HG03571 (cell line): Measurements from ENCODE around the gene TINAGL1.

Experiments
- ATAC-seq: cut with Tn5 transposase; IDR thresholded peaks from one replicate; pipeline ENCODE4 v1.9.1; 2021; ENCODE audit not compliant: unreplicated experiment

Gene TINAGL1

DNA sequence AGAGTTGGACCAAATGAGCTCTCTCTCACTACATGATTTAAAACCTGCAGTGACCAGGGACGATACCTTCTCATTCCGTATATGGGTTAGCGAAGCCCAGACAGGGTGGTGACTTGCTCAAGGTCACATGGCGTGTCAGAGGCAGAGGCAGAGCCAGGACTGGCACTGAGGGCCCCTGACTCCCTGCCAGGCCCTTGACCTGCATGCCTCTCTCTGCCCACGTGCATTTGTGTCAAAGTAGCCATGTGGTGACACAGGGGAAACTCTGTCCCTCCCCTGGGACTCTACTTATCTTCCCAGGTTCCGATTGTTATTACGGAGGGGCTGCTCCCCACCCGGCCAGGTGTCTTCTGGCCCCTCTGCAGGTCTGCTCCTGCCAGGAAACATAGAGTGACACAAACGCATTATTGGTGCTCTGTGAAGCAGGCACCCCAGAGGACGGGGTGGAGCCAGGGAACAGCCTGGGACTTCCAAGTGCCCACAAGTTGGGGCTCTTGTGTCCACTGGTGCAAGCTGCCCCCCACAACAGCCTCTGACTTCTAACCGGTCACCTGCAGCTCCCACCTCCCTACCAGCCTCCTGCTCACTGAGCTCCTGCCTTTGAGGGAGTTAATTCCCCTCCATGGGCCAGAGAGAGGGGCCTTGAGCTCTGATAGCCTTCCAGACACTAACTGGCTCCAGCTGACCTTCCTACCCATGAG is 7.3 kb upstream of the TINAGL1 start:
- no peak for ATAC-seq

DNA sequence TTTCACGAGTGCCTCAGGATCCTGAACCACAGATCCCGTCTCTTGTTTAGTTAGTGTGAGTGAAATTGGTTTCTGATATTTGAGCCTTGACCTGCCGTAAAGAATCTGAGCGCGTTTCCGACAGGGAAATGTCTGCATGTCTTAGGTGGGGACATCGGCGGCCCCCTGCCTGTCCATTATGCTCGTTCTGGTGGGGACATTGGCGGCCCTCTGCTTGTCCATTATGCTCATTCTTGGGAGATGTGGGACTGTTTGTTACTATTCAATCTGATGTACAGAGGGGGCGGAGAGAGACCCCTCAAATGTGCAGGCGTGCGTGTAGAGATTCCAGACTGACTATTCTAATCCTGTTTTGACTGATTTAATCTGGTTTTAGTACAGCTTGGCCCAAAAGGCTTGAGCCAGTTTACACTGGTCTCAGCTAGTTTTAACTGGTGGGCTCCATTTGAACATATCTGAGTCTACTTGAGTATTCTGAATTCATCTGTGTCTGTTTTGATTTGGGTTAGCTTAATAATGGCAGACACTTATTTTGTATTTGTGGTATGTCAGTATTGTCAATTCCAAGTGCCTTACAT is 6.6 kb upstream of the TINAGL1 start:
- no peak for ATAC-seq

DNA sequence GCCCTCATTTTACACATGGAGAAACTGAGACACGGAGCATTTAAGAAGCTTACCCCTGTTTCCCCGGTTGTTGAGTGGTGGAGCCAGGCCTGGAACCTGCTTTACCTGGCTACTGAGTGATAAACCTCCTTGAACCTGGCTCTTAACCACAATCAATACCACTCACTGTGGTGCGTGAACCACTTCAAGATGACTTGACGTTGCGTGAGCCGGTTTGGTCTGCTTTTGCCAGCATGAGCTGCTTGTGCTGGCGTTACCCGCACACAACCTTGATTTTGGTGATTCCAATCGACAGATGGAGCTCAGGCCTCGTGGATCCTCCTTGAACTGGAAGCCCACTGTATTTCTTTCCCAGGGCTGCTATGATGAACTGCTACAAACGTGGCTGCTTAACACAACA is 6.1 kb upstream of the TINAGL1 start:
- ATAC-seq, result no peak

DNA sequence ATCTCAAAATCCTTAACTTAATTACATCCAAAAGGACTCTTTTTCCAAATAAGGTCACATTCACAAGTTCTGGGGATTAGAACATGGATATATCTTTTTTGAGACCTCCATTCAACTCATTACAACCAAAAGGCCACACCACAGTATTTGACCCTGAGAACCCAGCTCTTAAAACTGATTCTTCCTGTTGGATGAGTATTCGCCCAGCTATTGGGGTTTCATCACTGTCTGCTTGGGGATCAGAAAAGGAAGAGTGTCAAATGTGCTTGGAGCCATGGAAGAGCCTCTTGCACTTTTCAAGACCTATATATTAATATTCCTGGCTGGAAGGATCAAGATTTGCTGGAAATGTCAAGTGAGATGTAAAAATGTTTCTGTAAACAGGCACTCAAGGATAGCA is 5.4 kb upstream of the TINAGL1 start:
- no peak for ATAC-seq

DNA sequence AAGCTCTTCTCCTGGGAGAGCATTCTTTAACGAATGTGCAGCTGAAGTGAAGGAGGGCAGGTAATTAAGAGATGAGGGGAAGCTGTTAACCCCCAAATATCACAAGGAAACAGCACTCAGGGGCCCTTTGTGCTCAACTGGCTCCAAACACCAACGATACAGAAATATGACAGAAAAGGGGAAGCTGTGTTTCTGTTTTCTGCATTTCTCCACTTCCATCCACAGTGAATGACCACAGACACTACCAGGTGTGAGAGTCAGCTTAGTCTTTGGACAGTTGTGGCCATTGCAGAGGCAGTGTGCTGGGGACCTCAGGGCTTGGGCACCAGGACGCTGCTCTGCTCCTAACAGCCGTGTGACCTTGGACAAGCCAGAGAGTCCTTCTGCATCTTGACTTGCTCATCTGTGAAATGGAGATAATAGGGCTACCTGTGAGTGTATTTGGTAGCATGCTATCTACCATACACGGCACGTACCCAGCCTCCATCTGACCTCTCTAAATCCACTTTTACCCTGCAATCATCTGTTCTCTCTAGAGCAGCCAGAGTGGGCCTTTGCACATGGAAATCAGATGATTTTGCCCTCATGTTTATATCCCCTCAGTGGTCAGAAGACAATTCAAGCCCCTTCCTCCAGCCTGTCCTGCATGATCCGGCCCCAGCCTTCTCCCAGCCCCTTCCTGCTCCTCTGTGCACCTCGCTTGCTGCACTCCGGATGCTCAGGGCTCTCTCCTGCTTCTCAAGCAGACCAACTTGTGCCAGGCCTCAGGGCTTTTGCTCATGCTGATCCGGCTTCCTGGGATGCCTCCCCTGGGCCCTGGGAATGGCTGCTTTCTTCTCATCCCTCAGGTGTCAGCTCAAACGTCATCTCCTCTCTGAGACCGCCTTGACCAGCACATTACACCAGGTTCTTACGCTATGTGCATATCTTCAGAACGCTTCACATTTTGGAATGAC is 4.7 kb upstream of the TINAGL1 start:
- ATAC-seq, result no peak

DNA sequence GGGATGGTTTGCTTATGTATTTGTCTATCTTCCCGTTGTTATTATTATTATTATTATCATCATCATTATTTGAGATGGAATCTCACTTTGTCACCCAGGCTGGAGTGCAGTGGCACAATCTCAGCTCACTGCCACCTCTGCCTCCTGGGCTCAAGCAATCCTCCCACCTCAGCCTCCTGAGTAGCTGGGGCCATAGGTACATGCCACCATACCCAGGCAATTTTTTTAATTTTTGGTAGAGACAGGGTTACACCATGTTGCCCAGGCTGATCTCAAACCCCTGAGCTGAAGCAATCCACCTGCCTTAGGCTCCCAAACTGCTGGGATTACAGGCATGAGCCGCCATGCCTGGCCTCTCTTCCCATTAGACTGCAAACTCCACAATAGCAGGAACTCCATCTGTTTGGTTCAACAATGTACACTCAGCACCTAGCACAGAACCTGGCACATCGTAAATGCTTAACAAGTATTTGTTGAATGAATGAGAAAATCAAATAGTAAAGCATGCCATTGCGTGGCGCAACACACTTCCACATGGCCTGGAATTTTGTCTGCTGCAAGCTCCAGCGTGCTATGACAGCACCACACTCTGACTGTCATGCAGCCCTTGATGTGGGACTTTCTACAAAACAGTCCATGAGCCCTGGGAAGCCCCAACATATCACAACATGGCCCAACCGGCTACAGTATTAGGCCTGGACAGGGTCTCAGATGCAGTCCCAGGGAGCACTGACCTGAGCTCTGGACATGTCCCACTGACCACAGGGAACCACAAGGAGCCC is 3.8 kb upstream of the TINAGL1 start:
- no peak for ATAC-seq

DNA sequence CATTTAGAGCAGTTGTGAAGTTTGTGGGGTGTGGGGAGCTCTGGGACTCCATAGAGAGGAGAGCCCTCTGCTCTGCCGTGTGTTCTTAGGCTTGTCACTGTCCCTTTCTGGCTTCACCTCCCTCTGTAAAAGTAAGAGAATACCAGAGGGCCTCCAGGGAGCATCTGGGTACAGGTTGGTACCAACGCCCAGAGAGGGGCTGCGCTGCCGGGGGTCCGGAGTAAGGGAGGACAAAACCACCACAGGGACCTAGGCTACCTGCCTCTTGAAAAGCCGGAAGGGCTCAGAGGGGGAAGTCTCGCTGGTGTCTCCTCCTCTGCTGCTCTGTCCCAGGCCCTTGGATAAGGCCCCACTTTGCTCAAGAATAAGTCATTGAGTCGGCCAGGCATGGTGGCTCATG is 3.1 kb upstream of the TINAGL1 start:
- no peak for ATAC-seq

DNA sequence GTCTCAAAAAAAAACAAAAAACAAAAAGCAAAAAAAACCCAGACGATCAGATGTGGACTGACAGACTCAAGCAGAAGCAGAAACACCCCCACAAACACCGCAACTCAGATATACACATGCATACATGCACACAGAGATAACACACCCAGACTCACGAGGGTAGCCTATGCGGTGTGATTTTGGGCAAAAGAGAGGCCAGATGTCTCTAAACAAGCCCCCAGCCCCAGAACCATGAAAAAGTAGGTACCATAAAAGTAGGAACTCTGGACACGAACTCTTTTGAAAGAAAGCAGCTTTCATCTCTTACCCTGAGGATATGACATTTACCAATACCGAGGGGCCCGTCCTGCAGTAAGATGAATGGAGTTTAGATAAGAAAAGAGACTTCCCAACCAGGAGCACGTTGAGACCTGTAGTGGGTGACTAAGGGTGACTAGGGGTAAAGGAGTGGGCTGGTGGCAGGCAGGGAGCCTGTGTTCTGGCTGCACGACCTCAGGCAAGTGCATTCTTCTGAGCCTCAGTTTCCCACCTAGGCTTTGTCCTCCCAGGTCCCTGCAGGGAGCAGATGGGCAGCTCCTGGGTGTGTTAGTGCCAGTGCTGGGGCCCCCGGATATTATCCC is 1.5 kb upstream of the TINAGL1 start:
- no peak for ATAC-seq

DNA sequence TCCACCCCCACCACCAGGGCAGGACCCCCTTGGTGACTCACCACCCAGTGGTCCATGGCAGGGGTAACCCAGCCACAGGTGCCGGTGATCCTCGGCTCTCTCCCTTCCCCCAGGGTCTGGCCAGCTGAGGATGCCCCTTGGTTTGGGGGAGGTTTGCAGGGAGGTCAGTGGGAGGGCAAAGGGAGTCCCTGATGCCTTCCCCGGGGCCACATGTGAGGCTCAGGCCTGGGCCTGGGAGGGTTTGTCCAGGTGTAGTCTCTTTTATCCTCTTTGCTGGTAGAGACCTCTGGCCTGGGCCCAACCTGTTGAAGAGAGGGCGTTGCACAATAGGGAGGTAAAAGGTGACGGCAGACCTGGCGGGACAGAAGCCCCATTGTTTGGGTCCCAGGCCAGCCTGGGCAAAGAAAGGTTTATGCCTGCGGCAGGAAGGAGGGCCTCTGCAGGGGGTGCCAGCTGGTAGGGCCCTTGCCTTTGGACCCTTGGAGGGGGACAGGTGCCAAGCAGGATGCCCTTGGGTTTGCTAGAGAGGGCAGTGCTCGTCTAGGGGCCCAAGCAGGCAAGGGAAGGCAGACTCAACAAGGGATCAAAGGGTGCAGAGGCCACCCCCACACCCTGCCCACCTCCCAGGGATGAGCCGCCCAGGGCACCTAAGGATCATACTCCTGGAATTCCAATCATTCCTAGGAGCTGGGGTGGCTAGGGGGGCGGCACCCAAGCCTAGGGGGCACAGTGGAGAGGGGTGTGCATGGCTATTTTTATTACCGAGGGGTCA is 760 bp upstream of the TINAGL1 start:
- ATAC-seq, result no peak

DNA sequence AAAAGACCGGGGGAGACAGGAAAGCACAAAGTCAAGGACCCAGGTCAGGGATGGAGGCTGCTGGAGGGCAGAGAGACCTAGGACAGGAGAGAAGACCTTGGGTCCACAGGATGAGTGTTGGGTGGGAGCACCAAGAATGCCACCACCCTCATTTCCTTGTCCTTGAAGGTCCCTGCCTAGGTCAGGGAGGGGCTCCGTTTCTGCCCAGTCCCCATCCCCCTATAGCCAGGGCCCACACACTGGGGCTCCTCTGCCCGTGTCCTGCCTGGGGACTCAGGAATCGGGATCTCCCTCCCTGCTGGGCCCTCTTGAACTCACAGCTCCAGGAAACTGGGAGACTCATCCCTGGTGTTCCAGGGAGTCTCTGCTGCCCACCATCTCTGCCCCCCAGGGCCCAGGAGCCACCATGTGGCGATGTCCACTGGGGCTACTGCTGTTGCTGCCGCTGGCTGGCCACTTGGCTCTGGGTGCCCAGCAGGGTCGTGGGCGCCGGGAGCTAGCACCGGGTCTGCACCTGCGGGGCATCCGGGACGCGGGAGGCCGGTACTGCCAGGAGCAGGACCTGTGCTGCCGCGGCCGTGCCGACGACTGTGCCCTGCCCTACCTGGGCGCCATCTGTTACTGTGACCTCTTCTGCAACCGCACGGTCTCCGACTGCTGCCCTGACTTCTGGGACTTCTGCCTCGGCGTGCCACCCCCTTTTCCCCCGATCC is 584 bp downstream of the TINAGL1 start:
- ATAC-seq, result no peak

DNA sequence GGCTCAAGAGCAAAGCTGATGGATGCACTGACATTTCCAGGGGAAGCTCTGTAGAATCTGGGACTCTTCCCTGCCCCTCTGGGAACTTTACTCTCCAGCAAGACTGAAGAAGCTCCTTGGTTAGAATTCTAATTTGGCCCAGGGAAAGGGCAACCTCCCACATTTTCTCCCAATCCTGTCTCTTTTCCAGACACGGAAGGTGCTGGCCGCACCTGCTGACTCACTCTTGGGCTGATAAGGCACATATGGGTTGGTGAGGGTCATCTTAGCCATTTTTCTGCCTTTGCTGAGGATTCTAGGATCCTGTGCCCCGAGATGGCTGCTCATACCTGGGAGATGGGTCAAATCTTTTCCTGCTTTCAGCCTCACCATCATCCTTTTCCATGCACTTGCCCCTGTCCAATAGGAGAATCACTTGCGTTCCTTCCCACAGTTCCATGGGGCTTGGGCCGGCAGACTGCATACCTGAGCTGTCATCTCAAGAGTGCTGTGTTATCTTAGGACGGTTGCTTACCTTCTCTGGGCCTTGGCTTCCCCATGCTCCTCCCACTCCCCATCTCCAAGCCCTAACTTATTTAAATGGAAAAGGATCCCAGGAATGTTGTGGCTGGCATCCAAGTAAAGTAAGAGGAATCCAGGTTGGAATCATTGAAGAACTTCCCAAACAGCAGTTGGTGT is 1.3 kb downstream of the TINAGL1 start:
- ATAC-seq, result no peak

DNA sequence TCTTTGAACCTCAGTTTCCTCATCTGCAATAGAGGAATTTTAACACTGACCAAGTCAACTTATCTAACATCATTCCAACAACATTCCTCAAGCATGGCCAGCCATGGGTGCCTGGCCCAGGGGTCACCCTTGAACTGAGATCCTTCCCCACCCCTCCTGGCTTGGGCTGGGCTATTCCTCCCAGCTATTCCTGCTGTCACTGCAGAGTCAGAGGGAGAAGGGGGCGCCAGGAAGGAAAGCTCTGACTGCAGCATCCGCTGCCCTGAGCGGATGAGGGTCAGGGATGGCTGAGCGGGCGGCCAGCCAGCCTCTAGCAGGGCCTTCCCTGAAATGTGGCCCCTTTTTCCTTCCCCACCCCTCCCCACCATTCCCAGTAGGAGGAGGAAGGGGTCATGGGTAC is 3.1 kb downstream of the TINAGL1 start:
- ATAC-seq, result no peak

DNA sequence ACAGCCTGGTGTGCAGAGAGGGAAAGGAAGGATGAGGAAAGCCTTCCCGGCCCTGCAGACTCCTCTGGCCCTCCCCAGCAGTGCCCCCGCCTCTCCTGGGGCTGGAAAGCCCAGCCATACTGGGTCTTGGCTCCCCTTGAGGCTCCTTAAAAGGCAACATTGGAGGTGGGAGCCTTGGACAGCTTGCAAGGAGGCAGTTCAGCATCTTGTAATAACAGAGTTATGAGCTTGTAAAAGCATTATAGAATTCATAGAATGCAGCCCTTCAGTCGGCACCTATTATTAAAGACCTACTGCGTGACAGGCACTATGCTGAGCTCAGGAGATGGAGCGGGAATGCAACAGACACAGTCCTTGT is 4.2 kb downstream of the TINAGL1 start:
- ATAC-seq, result no peak

DNA sequence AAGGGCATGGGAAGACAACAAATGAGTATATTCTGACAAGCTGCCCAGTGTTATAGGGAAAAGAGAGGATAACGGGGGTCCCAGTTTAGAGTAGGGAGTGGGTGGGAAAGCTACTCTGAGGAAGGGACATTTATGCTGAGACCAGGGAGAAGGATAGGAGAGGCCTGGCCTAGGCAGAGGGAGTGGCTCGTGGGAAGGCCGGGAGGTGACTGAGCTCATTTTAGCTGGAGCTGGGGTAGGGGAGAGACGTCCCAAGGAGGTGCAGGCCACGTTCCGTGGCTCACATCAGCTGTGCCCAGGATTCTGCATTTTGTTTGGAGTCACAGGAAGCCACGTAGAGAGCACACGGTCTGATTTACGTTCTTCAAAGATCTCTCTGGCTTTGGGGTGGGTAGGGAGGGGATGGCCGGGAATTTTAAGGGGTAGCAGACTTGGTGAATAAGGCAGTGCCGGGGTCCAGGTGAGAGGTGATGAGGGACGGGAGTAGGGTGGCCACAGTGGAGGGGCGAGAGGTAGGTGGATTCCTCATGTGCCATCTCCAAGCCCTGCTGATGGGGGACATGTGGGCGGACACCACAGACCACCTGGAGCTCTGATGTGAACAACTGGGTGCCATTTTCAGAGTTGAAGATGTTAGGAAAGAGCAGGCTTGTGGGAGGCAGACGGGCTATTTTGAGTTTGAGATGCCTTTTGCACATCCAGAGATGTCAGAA is 4.7 kb downstream of the TINAGL1 start:
- ATAC-seq, result no peak

DNA sequence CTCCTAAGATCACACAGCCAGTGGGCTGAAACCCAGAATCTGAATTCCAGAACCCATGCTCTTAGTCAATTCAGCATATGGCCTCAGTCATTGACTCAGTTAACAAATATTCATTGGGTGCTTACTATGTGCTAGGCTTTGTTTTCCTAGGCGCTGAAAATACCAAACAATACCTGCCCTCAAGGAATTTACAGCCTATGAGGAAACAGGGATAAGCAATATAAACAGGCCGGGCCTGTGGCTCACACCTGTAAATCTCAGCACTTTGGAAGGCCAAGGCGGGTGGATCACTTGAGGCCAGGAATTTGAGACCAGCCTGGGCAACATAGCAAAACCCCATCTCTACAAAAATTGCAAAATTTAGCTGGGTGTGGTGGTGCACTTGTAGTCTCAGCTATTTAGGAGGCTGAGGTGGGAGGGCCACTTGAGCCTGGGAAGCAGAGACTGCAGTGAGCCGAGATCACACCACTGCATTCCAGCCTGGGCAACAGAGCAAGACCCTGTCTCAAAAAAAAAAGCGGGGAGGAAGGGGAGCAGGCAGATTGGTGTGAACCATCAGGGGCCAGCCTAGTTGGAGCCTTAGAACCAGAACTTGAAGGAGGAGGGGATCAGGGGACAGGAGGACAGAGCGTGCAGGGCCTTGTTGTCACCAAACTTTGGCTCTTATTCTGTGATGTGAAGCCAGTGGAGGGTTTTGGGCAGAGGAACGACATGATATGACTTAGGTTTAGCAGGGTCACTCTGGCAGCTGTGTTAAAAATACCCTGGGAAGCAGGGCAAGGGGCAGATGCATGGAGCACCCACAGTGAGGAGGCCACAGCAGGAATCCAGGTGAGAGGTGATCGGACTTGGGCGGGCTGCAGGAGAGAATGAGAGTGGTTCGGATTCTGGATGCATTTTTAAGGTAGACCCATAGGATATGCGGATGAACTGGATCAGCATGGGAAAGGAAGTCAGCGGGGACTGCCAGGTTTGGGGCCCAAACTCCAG is 5.8 kb downstream of the TINAGL1 start:
- no peak for ATAC-seq

DNA sequence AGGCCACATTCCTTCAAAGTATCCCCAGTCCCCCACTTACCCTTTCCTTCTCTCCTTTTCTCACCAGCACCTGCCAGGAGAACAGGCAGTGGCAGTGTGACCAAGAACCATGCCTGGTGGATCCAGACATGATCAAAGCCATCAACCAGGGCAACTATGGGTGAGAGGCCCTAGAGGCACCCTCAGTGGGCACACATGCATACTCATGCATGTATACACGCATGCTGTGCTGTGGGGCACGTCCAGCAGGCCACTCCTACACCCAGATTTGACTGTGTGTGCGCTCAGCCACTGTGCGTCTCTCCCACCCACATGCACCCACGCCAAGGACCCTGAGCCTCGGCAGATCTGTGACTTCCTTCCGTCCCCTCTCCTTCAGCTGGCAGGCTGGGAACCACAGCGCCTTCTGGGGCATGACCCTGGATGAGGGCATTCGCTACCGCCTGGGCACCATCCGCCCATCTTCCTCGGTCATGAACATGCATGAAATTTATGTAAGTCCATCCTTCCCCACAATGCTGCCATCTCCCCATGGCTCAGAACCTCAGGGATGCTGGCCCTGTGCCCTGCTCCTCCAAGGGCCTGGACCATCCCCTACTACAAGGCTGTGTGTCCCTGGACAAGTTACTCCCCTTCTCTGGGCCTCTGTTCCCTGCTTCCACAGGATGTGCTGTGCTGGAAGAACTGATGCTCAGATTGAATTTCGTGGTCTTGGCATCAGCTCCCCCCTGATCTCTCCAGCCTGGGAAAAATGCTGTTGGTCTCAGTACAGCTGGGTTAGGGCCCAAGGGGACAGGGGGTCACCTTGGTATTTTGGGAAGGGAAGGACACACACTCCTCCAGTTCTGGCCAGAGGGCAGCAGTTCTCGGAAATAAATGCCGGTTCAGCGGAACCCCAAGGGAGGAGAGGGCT is 7.0 kb downstream of the TINAGL1 start:
- no peak for ATAC-seq
